ENCODE measurements around the gene CEP83. TPM values are rescaled to one million over a fixed set of nuclear protein-coding genes. Genes with fewer than 3 reads are reported as not detected.

The CEP83 gene
- total RNA-seq, 1 donor from 2014 or later, result 28.7 TPM

DNA sequence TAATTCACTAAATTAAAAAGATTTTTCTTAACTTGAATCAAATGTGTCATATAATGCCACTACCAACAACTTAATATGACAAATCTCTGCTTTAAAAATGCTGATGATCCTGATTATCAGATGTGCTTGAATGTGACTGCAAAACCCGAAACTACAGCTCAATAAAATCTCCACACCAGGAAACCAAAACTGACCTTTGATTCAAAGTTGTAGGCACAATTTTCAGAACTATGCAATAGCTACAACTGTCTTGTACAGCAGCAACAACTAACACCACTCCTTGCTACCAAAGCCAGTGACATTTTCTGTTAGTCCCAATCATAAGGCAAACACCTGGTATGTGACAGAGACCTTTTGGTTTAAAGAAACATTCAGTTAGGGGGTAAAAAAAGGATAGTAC, 147.3 kb downstream of the CEP83 start:
- Mint-ChIP-seq H3K27me3 (ENCODE audit: low read depth) (no peaks in the 10 kb centered on the region), H3K27ac (ENCODE audit: unreplicated experiment) (no peak overlapping the region), H3K4me1 (no peaks in the 10 kb centered on the region), H3K36me3 (ENCODE audit: low read depth) (peaks cover 27% of the 10 kb centered on the region), H3K4me3 (no peak overlapping the region), H3K9me3 (peaks cover 7% of the 10 kb centered on the region)
- TF ChIP-seq, protein P1, sequence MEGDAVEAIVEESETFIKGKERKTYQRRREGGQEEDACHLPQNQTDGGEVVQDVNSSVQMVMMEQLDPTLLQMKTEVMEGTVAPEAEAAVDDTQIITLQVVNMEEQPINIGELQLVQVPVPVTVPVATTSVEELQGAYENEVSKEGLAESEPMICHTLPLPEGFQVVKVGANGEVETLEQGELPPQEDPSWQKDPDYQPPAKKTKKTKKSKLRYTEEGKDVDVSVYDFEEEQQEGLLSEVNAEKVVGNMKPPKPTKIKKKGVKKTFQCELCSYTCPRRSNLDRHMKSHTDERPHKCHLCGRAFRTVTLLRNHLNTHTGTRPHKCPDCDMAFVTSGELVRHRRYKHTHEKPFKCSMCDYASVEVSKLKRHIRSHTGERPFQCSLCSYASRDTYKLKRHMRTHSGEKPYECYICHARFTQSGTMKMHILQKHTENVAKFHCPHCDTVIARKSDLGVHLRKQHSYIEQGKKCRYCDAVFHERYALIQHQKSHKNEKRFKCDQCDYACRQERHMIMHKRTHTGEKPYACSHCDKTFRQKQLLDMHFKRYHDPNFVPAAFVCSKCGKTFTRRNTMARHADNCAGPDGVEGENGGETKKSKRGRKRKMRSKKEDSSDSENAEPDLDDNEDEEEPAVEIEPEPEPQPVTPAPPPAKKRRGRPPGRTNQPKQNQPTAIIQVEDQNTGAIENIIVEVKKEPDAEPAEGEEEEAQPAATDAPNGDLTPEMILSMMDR (conservative IDR thresholded peaks at IDR 0.05), result no peak
- no peak for DNase-seq (ENCODE audit: low read depth, low spot score)

DNA sequence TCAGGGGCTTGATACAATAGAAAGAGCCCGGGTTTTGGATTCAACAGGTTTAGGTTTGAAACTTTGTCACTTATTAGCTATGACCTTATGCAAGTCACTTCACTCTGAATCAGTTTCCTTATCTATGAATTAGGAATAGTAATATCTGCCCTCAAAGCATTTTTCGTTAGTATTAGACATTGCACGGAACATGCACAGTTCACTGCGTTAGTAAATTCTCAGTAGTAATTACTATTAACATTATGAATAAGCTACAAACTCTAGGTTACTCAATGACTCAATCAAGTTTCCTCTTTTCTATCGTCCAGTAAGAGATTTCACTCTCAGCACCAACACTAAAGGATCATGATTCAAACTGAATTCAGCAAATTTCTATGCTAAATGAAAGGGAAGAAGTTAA, 150.3 kb downstream of the CEP83 start:
- DNase-seq (ENCODE audit: low read depth, low spot score), result no peak
- H3K27ac Mint-ChIP-seq (ENCODE audit: unreplicated experiment), result no peak overlapping the region
- no peaks in the 10 kb centered on the region for H3K4me1 Mint-ChIP-seq
- H3K27me3 Mint-ChIP-seq (ENCODE audit: low read depth), result no peaks in the 10 kb centered on the region
- no peak overlapping the region for H3K4me3 Mint-ChIP-seq
- TF ChIP-seq, protein P1 (conservative IDR thresholded peaks at IDR 0.05), result no peak
- no peaks in the 10 kb centered on the region for H3K9me3 Mint-ChIP-seq
- peaks cover 21% of the 10 kb centered on the region for H3K36me3 Mint-ChIP-seq (ENCODE audit: low read depth)

DNA sequence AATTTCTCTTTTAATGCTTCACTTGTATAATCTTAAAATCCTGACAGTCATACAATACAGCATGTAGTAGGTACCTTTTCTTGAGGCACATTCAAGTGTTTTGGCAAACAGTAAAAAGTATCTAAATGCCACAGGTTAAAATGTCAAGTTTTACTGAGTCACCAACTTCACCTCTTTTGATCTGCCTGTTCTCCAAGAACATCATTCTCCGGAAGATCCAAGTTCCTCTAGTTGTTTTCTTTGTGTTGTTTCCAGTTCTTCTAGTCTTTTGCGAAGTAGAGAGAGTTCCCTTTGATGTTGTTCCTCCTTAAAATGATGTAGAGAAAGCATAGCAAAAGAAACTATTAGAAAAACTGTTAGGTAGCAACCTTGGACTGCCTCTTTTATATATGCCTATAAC, 151.1 kb downstream of the CEP83 start:
- no peaks in the 10 kb centered on the region for H3K27me3 Mint-ChIP-seq (ENCODE audit: low read depth)
- TF ChIP-seq, protein P1 (conservative IDR thresholded peaks at IDR 0.05), result no peak
- peaks cover 21% of the 10 kb centered on the region for H3K36me3 Mint-ChIP-seq (ENCODE audit: low read depth)
- no peak overlapping the region for H3K27ac Mint-ChIP-seq (ENCODE audit: unreplicated experiment)
- H3K4me1 Mint-ChIP-seq, result no peaks in the 10 kb centered on the region
- no peak overlapping the region for H3K4me3 Mint-ChIP-seq
- no peaks in the 10 kb centered on the region for H3K9me3 Mint-ChIP-seq
- no peak for DNase-seq (ENCODE audit: low read depth, low spot score)

DNA sequence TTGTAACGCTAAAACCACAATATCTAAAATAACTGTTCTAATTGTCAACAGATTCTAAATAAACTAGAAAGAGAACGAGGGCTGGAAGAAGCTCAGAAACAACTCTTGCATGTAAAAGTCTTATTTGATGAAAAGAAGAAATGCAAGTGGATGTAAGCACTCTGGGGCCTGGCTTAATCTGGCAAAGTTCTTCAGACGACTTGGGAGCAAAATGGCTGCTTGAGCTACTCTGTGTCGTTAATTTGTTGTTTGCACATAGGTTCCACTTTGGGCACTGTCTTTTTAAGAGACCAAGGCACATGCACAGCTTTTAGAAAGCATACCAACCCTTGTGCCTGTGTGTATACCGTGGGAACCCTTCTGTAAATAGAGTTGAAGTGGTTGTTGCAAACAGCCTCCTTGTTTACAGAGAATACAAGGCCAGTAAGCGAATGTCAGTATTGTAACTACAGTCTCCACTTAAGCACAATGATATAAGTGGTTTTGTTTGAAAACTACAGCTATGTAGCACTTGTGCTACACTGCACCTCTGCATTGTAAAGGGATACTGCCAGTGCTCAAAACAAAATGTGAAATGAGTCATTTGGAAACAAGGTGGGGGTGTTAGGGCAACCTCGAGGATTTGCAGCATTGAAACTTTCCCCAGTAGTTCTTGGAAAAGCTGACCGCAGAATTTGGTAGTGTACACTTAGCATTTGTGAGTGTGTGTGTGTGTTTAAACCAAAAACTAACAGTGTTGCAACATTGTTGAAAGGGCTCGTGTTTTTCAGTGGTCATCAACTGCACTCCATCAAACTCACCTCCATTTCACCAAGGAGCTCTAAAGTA, 154.3 kb downstream of the CEP83 start:
- no peak for DNase-seq (ENCODE audit: low read depth, low spot score)
- no peaks in the 10 kb centered on the region for H3K4me1 Mint-ChIP-seq
- no peaks in the 10 kb centered on the region for H3K9me3 Mint-ChIP-seq
- peaks cover 24% of the 10 kb centered on the region for H3K36me3 Mint-ChIP-seq (ENCODE audit: low read depth)
- H3K4me3 Mint-ChIP-seq, result no peak overlapping the region
- no peaks in the 10 kb centered on the region for H3K27me3 Mint-ChIP-seq (ENCODE audit: low read depth)
- TF ChIP-seq, protein P1 (conservative IDR thresholded peaks at IDR 0.05), result no peak
- no peak overlapping the region for H3K27ac Mint-ChIP-seq (ENCODE audit: unreplicated experiment)

DNA sequence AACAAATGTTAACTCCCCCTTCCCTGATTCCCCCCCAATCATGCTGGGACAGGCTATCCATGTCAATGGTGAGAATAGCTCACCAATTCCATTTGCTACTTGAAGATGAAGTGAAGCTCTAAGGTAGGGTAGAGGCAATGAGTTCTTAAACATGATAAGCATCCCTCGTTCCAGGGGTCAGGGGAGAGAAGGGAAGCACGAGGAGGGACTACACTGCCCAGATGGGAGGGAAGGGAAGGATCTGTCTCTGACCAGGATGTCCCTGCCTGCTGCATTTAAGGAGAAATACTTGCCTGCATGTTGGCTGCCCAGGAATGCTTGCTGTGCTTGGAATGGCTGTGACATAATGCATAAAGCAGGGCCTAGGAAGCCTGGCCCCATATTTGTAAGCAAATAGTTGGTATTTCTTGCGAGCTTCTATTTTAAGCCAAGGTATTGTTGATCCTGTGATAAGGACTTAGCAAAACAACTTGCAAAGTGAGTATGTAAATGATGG, 155.1 kb downstream of the CEP83 start:
- no peak for DNase-seq (ENCODE audit: low read depth, low spot score)
- no peaks in the 10 kb centered on the region for H3K9me3 Mint-ChIP-seq
- no peaks in the 10 kb centered on the region for H3K27me3 Mint-ChIP-seq (ENCODE audit: low read depth)
- no peaks in the 10 kb centered on the region for H3K4me1 Mint-ChIP-seq
- no peak overlapping the region for H3K4me3 Mint-ChIP-seq
- H3K36me3 Mint-ChIP-seq (ENCODE audit: low read depth), result peaks cover 29% of the 10 kb centered on the region
- H3K27ac Mint-ChIP-seq (ENCODE audit: unreplicated experiment), result no peak overlapping the region
- TF ChIP-seq, protein P1 (conservative IDR thresholded peaks at IDR 0.05), result no peak

Measured in neural crest cell (in vitro differentiated cells).